C4-2B (cell line): ENCODE measurements around the gene TEX52.

ENCODE experiments used
- ZFX ChIP-seq: fragments of 450-650 bp; IDR thresholded peaks from 2 replicates; pipeline ENCODE4 v1.6.1; 2017
- TF ChIP-seq, protein P1 (sequence below): fragments of 450-650 bp; conservative IDR thresholded peaks from 2 replicates; pipeline ENCODE4 v1.5.1; 2017; ENCODE audit warnings: mild to moderate bottlenecking

DNA sequence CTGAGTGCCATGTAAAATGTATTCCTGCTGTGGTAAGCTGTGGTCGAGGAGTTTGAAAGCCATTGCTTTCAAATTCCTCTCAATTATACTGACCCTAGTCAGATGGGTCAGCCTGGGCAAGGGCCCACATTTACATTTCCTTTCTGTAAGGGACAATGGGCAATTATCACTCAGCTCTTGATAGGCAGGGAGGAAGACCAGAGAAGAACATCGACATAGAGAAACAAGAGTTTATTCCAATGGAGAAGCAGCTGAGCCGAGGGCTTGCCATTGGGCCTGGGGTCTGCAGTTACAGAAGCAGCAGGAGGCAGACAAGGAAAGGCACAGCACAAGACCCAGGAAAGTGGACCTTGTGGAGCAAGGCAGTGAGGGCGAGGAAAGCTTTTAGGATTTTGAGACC is 31.7 kb downstream of the TEX52 start:
- TF ChIP-seq, protein P1, sequence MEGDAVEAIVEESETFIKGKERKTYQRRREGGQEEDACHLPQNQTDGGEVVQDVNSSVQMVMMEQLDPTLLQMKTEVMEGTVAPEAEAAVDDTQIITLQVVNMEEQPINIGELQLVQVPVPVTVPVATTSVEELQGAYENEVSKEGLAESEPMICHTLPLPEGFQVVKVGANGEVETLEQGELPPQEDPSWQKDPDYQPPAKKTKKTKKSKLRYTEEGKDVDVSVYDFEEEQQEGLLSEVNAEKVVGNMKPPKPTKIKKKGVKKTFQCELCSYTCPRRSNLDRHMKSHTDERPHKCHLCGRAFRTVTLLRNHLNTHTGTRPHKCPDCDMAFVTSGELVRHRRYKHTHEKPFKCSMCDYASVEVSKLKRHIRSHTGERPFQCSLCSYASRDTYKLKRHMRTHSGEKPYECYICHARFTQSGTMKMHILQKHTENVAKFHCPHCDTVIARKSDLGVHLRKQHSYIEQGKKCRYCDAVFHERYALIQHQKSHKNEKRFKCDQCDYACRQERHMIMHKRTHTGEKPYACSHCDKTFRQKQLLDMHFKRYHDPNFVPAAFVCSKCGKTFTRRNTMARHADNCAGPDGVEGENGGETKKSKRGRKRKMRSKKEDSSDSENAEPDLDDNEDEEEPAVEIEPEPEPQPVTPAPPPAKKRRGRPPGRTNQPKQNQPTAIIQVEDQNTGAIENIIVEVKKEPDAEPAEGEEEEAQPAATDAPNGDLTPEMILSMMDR = no peak
- no peak for TF ChIP-seq ZFX
